OCI-LY1 (cell line): Measurements from ENCODE around the gene SMYD4.

ENCODE experiments used
- H2AFZ ChIP-seq: fragments of 200-600 bp; sonication (generic), shearing (Covaris generic); 2 replicates; pipeline ENCODE4 v1.6.0; 2014; ENCODE audit warnings: antibody characterized with exemption, mild to moderate bottlenecking, low read length
- H3F3A ChIP-seq: fragments of 200-600 bp; sonication (generic), shearing (Covaris generic); 2 replicates; pipeline ENCODE4 v1.6.0; 2014; ENCODE audit warnings: mild to moderate bottlenecking, antibody characterized with exemption, low read length, moderate library complexity; ENCODE audit not compliant: insufficient read depth
- H3K27ac ChIP-seq: fragments of 200-600 bp; sonication (generic); 2 replicates; pipeline ENCODE4 v1.5.1; 2014; ENCODE audit warnings: low read length, mixed run types, mild to moderate bottlenecking, low read depth; ENCODE audit not compliant: poor library complexity, severe bottlenecking
- H3K27me3 ChIP-seq: fragments of 200-600 bp; sonication (generic); 2 replicates; pipeline ENCODE4 v1.6.0; 2014; ENCODE audit warnings: antibody characterized with exemption, mild to moderate bottlenecking, low read length, moderate library complexity; ENCODE audit not compliant: insufficient read depth
- H3K36me3 ChIP-seq: fragments of 200-600 bp; sonication (generic); 2 replicates; pipeline ENCODE4 v1.6.1; 2014; ENCODE audit warnings: mild to moderate bottlenecking, antibody characterized with exemption, low read length, moderate library complexity, mixed read lengths; ENCODE audit not compliant: insufficient read depth
- H3K4me1 ChIP-seq: fragments of 200-600 bp; sonication (generic); 2 replicates; pipeline ENCODE4 v1.5.1; 2014; ENCODE audit warnings: mild to moderate bottlenecking, low read length, moderate library complexity; ENCODE audit not compliant: insufficient read depth, severe bottlenecking
- H3K4me2 ChIP-seq: fragments of 200-600 bp; sonication (generic), shearing (Covaris generic); 2 replicates; pipeline ENCODE4 v1.6.1; 2014; ENCODE audit warnings: low read length
- H3K4me3 ChIP-seq: fragments of 200-600 bp; sonication (generic); 2 replicates; pipeline ENCODE4 v1.5.1; 2014; ENCODE audit warnings: low read length, low read depth, mild to moderate bottlenecking, mixed read lengths; ENCODE audit not compliant: poor library complexity, severe bottlenecking
- H3K79me2 ChIP-seq: fragments of 200-600 bp; shearing (Covaris generic); 2 replicates; pipeline ENCODE4 v1.6.1; 2016; ENCODE audit warnings: mixed run types, low read length, mixed read lengths; ENCODE audit not compliant: insufficient read depth
- H3K9ac ChIP-seq: fragments of 200-600 bp; sonication (generic), shearing (Covaris generic); 2 replicates; pipeline ENCODE4 v1.6.1; 2014; ENCODE audit warnings: mild to moderate bottlenecking, low read length, mixed read lengths
- H3K9me2 ChIP-seq: fragments of 200-600 bp; sonication (generic), shearing (Covaris generic); 2 replicates; pipeline ENCODE4 v1.6.1; 2014; ENCODE audit warnings: low read depth, mild to moderate bottlenecking, low read length, mixed read lengths
- H3K9me3 ChIP-seq: fragments of 200-600 bp; shearing (Covaris generic); 2 replicates; pipeline ENCODE4 v1.6.1; 2014; ENCODE audit warnings: low read length, mixed read lengths
- H4K20me1 ChIP-seq: fragments of 200-600 bp; sonication (generic), shearing (Covaris generic); 2 replicates; pipeline ENCODE4 v1.6.0; 2016; ENCODE audit warnings: mild to moderate bottlenecking, low read length; ENCODE audit not compliant: insufficient read depth
- EZH2 ChIP-seq: fragments of 200-600 bp; sonication (generic), shearing (Covaris generic); IDR thresholded peaks from 2 replicates; pipeline ENCODE4 v1.8.0; 2017; ENCODE audit warnings: borderline replicate concordance, mixed run types, mild to moderate bottlenecking, antibody characterized with exemption, low read length, moderate library complexity, mixed read lengths
- TF ChIP-seq, protein P1 (sequence below): fragments of 200-600 bp; sonication (generic), shearing (Covaris generic); IDR thresholded peaks from 2 replicates; pipeline ENCODE4 v1.5.1; 2017; ENCODE audit warnings: mild to moderate bottlenecking, antibody characterized with exemption, low read length, moderate library complexity, mixed read lengths

The SMYD4 gene

DNA sequence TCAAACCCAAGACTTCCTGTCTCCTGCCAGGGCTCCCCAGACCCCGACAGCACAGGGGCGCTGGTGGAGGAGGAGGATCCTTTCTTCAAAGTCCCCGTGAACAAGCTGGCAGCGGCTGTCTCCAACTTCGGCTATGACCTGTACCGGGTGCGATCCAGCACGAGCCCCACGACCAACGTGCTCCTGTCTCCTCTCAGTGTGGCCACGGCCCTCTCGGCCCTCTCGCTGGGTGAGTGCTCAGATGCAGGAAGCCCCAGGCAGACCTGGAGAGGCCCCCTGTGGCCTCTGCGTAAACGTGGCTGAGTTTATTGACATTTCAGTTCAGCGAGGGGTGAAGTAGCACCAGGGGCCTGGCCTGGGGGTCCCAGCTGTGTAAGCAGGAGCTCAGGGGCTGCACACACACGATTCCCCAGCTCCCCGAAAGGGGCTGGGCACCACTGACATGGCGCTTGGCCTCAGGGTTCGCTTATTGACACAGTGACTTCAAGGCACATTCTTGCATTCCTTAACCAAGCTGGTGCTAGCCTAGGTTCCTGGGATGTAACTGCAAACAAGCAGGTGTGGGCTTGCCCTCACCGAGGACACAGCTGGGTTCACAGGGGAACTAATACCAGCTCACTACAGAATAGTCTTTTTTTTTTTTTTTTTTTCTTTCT, 59.8 kb downstream of the SMYD4 start:
- H3K4me3 ChIP-seq, result peak overlapping the region; percentile 18
- no peak for TF ChIP-seq EZH2
- TF ChIP-seq, protein P1, sequence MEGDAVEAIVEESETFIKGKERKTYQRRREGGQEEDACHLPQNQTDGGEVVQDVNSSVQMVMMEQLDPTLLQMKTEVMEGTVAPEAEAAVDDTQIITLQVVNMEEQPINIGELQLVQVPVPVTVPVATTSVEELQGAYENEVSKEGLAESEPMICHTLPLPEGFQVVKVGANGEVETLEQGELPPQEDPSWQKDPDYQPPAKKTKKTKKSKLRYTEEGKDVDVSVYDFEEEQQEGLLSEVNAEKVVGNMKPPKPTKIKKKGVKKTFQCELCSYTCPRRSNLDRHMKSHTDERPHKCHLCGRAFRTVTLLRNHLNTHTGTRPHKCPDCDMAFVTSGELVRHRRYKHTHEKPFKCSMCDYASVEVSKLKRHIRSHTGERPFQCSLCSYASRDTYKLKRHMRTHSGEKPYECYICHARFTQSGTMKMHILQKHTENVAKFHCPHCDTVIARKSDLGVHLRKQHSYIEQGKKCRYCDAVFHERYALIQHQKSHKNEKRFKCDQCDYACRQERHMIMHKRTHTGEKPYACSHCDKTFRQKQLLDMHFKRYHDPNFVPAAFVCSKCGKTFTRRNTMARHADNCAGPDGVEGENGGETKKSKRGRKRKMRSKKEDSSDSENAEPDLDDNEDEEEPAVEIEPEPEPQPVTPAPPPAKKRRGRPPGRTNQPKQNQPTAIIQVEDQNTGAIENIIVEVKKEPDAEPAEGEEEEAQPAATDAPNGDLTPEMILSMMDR, result no peak

DNA sequence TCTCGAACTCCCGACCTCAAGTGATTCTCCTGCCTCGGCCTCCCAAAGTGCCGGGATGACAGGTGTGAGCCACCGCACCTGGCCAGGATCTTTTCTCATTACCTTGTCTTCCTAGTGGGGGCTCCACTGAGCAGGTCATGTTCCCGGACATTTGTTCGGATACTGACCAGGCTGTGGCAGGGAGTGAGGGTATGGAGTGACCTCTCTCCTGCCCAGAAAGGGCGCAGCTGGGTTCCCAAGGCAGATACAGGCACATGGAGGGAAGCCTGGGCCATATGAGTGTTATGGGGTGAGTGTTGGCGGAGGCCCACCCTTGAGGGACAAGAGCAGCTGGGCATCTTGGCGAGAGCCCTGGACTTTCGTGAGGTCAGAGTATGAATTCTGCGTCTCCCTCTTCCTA, 62.3 kb downstream of the SMYD4 start:
- no peaks in the 10 kb centered on the region for H3K9me2 ChIP-seq
- peaks cover 6% of the 10 kb centered on the region; the same call in 1 of the 2 replicates for H3F3A ChIP-seq
- TF ChIP-seq, protein P1, result peak; percentile 42; the same call in 1 of the 2 replicates
- no peak for TF ChIP-seq EZH2
- H3K9me3 ChIP-seq, result no peaks in the 10 kb centered on the region
- H3K27ac ChIP-seq, result no peak overlapping the region
- no peaks in the 10 kb centered on the region for H3K27me3 ChIP-seq
- H2AFZ ChIP-seq, result no peak overlapping the region
- no peaks in the 10 kb centered on the region for H4K20me1 ChIP-seq
- no peak overlapping the region for H3K4me2 ChIP-seq
- no peaks in the 10 kb centered on the region for H3K36me3 ChIP-seq
- no peak overlapping the region for H3K9ac ChIP-seq
- H3K4me3 ChIP-seq, result no peak overlapping the region
- H3K79me2 ChIP-seq, result no peaks in the 10 kb centered on the region
- H3K4me1 ChIP-seq, result peaks cover 56% of the 10 kb centered on the region

More for the DNA sequence above, 59.8 kb downstream of the SMYD4 start:
- Histone ChIP-seq H3K4me1 (peaks cover 33% of the 10 kb centered on the region), H3K36me3 (no peaks in the 10 kb centered on the region), H3K27me3 (no peaks in the 10 kb centered on the region), H3F3A (peaks cover 13% of the 10 kb centered on the region; the same call in 1 of the 2 replicates), H3K9ac (peak overlapping the region; percentile 52), H2AFZ (peak overlapping the region; percentile 17; the same call in 1 of the 2 replicates), H3K4me2 (peak overlapping the region; percentile 56), H3K9me3 (no peaks in the 10 kb centered on the region), H4K20me1 (no peaks in the 10 kb centered on the region), H3K27ac (peak overlapping the region; percentile 94), H3K9me2 (no peaks in the 10 kb centered on the region), H3K79me2 (no peaks in the 10 kb centered on the region)

DNA sequence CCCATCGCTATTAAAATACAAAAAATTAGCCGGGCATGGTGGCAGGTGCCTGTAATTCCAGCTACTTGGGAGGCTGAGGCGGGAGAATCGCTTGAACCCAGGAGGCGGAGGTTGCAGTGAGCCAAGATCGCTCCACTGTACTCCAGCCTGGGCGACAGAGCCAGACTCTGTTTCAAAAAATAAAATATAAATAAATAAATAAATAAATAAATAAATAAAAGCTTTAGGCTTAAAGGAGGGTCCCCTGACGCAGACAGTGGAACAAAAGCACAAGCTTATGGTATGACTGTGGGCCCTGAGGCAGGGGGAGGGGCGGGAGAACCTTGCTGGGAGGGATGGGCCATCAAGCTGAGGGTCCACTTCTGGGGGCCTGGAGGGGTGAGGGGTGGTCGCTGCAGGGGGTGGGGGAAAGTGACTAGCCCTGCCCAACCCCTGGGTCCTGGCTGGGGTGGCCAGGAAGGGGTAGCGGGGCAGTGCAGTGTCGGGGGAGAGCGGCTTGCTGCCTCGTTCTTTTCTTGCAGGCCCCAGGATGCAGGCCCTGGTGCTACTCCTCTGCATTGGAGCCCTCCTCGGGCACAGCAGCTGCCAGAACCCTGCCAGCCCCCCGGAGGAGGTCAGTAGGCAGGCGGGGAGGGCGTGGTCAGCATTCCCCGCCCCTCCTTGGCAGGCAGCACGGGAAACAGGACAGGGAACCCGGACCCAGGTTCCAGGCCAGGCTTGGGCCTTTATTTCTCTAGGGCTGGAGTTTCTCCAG, 63.1 kb downstream of the SMYD4 start:
- no peak overlapping the region for H3K4me2 ChIP-seq
- H3K27ac ChIP-seq, result peak overlapping the region; percentile 32

More for the DNA sequence above, 63.1 kb downstream of the SMYD4 start:
- H3K9me3 ChIP-seq, result no peaks in the 10 kb centered on the region
- H3K27me3 ChIP-seq, result no peaks in the 10 kb centered on the region
- H3K9ac ChIP-seq, result no peak overlapping the region
- no peaks in the 10 kb centered on the region for H3K36me3 ChIP-seq
- no peaks in the 10 kb centered on the region for H3K79me2 ChIP-seq
- H2AFZ ChIP-seq, result no peak overlapping the region
- H4K20me1 ChIP-seq, result no peaks in the 10 kb centered on the region
- 0 out of 2 replicates have a peak, but pooled peaks cover under 1% of the 10 kb centered on the region for H3F3A ChIP-seq
- H3K9me2 ChIP-seq, result no peaks in the 10 kb centered on the region
- H3K4me1 ChIP-seq, result peaks cover 53% of the 10 kb centered on the region
- no peak overlapping the region for H3K4me3 ChIP-seq
- TF ChIP-seq, protein P1, result no peak
- no peak for TF ChIP-seq EZH2
